LNCaP clone FGC (cell line): ENCODE measurements around the gene TRMT11.

Experiments used
- DNase-seq: peaks from one replicate; pipeline ENCODE4 v3.0.0-alpha.2; 2011; ENCODE audit warnings: low read depth
- H3K4me3 ChIP-seq: 2 replicates; pipeline ENCODE4 v1.5.1; 2011; ENCODE audit warnings: mild to moderate bottlenecking, low read depth, low read length, control low read depth
- CTCF ChIP-seq: IDR thresholded peaks from 2 replicates; pipeline ENCODE4 v1.5.1; 2012; ENCODE audit warnings: mild to moderate bottlenecking; ENCODE audit not compliant: control insufficient read depth, insufficient read depth; ENCODE audit errors: extremely low read depth

The TRMT11 gene

DNA sequence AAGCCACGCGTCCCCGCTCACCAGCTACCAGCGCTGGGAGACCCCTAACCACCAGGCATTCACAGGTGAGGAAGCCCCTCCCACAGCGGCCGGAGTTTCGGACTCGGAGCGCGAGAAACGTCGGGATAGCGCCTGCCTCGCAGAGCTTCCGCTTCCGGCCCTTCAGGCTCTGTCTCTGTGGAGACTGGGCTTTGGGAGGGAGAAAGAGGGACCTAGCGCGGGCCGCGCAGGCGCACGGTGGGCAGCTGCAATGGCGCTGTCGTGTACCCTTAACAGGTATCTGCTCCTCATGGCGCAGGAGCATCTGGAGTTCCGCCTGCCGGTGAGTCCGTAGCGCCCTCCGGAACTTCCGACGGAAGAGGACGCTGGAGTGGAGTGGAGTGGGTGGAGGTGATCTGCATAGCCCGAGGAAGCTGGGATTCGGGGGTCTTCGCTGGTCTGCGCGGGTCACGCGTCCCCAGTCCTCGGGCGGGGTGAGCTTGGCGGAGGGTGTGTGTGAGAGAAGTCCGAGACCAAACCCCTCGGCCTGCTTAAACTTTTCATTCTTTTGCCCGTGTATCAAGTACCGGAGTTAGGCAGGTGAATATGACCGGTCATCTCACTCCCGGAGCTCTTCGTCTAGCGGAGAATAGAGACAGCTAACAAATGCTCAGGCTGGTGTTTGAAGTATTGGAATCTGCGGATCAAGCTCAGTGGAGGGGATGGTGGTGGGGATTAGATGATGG, at the start of gene TRMT11:
Gene TRMT11 (plus strand): TSS at position 240 of the 725 bp plus-strand sequence. CDS start 11 bp downstream, at position 251.
- H3K4me3 ChIP-seq: peak within 1 kb of the TSS; percentile 79
- TF ChIP-seq CTCF: no peak

DNA sequence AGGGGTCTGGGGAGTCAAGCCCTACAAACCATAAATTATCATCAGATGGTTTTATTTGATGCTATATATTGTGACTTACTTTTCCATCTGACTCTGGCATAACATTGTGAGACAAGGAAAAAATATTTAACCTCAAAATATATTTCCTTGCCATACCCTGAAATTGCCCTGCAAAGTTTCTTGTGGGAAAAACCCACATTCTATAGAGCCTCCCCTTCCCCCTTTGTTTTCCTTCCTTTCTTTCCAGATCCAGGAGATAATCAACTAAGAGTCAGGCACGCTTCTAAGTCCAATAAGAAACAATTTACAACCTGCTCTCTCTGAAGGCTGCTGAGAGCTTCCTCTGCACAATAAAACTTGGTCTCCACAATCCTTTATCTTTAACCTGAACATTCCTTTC, 47.3 kb upstream of the TRMT11 start:
- no peak for DNase-seq
- H3K4me3 ChIP-seq: no peak overlapping the region
- no peak for TF ChIP-seq CTCF

More for the DNA sequence above, at the start of gene TRMT11:
- peak; percentile 81 for DNase-seq

DNA sequence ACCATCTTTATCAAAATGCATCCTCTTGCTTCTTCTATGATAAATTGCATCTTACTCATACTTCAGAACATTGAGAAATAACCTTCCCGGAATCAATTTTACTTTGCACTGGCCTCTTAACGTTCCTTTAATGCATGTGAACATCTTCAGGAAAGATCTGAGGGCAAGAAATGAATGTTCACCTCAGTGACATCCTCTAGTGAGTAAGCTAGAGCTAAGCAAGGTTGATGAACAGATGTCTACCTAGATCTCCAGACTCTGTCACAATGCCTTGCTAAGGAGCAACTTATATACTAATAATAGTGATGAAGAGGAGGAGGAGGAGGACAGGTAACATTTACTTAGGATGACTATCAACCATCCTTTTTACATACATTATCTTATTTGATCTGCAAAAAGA, 46.5 kb upstream of the TRMT11 start:
- no peak for DNase-seq
- TF ChIP-seq CTCF: no peak
- H3K4me3 ChIP-seq: no peak overlapping the region

DNA sequence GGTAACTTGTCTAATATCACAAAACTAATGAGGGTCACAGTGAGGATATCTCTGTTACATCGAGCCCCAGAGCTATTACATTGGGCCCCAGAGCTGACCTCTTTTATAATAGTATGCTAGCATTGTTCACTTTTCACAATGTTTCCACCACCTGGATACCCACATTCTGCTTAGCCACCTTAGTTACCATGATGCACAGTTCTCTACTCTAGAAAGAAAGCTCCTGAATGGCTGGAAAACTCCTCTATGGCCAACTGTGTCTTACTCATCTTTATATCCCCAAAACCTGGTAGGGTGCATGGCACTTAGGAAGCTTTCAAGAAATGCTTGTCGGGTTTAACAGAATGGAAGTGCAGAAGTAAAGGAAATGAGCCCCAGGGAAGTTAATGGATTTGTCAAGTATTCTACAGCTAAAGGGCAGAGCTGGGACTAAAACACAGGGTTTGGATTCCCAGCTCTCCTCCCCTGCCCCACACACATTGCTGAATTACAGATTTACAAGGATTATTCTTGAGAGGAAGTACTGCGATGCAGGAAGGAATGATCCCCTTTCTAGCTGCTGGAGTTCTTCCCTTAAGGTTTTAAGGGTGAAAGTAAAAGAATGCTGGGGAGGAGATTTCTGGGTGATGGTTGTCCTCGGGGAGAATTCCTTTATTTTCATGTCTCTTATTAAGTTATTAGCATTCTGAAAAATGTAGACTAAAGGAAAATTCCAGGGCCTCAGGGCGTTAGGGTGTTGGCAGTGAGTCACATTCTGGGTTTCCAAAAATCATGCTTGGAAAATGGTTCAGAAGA, 45.9 kb upstream of the TRMT11 start:
- no peak overlapping the region for H3K4me3 ChIP-seq
- TF ChIP-seq CTCF: no peak
- DNase-seq: no peak

DNA sequence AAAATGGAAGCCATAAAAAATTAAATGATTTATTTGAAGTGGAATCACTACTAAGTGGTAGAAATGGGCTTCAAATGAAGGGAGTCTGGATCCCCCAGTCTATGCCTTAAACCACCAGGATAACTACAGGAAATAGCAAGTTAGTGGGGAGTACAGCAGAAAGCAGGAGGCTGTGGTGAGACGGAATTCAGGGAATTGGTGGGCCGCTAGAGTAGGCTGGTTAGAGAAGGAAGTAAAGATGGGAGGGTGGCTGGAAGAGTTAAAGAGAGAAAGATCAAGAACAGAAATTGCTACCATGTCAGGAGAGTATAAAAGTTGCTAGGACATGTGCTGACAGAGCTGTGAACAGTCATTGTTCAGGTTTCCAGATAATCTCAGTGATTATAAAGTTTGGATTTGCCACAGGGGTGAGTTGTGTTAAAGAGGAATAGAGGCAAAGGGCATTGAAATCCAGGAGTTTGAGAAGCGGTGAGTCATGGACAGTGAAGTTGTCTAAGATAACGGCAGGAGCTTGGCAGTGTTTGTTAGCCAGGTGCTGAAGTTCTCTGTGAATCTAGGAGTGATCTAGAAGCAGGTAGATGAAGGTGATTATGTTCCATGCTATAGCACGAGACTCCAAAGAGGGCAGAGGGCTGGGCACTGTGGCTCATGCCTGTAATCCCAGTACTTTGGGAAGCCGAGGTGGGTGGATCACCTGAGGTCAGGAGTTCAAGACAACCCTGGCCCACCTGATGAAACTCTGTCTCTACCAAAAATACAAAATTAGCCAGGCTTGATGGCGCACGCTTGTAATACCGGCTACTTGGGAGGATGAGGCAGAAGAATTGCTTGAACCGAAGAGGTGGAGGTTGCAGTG, 43.4 kb upstream of the TRMT11 start:
- TF ChIP-seq CTCF: no peak
- H3K4me3 ChIP-seq: no peak overlapping the region
- no peak for DNase-seq

- no peak for DNase-seq
- H3K4me3 ChIP-seq: no peak overlapping the region
- TF ChIP-seq CTCF: no peak
Observed at GRCh38 chr6:125943528-125944433, 42.6 kb upstream of the TRMT11 start.
